Activated T-helper 9 cell treated with anti-CD3 and anti-CD28 coated beads, Interleukin-2, amount 50 U/mL, for 16 hours (primary cell): ENCODE data around the gene LHCGR.
"Not testable (repeated sequence)": the region's sequence is repeated elsewhere in the genome, so short reads cannot be mapped to it uniquely, and the experiment has no call there.

Experiments
- DNase-seq: peaks from one replicate; pipeline ENCODE4 v3.0.0-alpha.2; 2020; ENCODE audit warnings: low read depth

Gene LHCGR

DNA sequence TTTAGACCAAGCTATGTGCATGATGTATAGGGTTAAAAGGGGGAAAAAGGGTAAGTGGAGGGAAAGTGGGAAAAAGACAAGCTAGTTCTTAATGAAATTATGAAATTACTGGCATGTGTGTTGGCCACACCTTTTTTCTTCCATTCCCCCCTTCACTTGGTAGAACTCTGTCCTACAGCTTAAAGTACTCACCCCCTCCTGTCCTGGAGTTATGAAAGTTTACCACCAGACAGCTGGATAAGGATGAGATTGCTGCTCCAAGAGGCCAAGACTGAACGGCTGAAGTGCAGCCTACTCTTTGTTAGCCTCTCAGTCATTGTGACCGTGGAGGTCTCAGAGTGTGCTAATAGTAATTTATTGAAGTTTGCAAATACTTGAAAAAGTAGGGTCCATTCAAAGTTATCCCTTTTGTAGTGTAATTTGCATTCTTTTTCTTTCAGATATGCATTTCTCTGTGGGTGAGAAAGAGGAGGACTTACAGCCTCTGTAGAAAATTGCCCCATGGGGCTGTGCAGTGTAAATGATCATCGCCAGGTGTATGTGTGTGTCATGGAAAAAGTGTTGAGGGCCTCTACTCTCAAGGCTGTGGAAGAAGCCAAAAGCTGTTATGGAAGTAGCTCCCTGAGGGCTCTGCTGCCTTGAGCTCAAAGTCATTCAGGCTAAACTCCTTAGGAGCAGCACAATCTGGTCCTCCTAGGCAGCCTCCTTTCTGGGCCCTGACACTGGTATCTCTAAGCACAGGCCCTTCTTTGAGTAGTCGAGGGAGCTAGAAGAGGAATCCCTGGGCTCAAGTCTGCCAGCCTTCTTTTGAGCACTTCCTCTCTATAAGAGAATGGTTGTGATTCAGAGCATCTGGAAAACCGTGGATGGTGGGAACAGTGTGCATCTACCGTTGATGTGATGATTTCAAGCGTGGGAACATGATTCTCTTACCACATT is 46.2 kb downstream of the LHCGR start:
- DNase-seq, result no peak

DNA sequence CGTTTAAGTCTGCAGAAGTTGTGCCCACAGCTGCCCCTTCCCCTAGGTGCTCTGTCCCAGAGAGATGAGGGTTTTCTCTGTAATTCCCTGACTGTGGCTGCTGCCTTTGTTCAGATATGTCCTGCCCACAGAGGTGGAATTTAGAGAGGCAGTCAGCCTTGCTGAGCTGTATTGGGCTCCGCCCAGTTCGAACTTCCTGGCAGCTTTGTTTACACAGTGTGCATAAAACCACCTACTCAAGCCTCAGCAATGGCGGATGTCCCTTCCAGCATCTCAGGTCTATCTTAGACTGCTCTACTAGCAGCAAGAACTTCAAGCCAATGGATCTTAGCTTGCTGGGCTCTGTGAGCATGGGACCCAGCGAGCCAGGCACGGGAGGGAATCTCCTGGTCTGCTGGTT is 48.1 kb downstream of the LHCGR start:
- no peak for DNase-seq

DNA sequence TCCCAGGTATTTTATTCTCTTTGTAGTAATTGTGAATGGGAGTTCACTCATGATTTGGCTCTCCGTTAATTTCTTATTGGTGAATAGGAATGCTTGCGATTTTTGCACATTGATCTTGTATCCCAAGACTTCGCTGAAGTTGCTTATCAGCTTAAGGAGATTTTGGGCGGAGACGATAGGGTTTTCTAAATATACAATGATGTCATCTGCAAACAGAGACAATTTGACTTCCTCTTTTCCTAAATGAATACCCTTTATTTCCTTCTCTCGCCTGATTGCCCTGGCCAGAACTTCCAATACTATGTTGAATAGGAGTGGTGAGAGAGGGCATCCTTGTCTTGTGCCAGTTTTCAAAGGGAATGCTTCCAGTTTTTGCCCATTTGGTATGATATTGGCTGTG is 51.9 kb downstream of the LHCGR start:
- not testable (repeated sequence) for DNase-seq

DNA sequence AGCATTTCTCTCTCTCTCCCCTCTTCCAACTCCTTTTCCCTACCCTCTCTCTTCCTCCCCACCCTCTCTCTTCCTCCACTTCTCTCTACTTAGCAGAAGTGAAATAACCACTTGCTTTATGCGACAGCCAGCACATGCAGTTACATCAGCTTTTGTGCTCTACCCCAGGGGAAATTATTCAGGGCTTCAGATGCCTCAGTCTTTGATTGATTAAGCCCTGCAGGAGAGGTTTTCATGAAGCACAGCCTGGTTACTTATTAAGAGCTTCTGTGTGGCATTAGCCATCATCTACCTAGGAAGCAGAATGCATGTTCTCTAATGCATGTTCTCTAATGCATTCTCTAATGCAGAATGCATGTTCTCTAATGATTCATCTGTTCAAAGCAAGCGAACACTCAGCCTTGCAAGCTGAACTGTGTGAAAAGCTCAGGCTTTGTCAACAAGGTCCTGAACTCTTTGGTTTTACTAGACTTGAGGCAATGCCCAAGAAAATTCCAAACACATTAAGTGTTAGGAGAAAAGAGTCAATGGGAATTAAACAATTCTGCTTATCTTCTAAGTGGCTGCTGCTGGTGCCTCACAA is 56.1 kb downstream of the LHCGR start:
- no peak for DNase-seq

DNA sequence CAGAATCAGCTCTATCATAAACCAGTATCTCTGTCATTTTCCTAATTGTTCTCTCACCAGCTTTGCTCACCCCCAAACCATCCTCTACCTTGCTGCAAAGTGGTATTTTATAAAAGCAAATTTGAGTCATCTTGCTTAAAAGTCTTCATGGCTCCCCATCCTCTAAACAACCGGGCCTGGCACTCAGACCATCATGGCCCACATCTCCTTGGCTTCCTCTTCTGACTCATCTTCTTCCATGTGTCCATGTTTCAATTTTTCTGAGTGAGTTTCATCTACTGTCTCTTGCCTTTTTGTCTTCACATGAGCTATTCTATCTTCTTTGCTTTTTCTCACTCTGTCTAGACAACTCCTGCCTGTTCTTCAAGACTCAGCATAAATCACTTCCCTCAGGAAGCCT is 58.6 kb downstream of the LHCGR start:
- DNase-seq, result no peak

DNA sequence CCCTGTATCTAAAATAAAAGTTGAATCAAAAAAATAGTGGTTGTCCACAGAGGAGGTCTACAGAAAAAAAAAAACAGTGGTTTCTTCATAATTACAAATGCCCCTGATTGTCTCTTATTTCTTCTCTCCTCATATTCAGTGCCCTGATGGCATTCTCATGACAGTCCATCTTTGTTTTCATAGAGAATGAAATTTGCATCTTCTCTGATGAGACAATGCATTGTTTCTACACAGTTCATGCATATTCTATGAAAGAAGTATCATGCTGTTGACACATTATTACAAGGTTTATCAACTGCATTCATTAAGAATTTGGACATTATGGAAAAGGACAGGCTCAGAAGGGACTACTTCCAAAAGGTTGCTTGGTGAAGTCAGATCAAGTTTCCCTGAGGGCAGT is 59.5 kb downstream of the LHCGR start:
- DNase-seq, result no peak

DNA sequence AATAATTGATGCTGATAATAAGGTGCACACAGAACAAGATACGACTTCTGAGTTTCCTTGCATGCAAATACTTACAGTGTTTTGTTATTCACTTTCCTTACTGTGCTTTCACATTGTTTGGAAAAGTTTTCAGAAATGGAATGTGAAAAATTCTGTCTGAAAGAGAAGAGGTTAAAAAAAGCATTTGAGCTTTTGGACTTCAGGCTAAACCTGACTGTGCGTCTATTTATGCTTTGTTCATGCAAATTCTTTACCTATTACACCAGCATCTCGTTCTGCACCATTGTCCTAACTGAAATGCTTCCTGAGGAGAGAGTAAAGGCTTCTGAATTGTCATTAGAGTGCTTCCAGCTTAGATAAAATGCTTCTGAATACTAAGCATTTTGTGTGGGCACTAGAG is 61.4 kb downstream of the LHCGR start:
- DNase-seq, result no peak

DNA sequence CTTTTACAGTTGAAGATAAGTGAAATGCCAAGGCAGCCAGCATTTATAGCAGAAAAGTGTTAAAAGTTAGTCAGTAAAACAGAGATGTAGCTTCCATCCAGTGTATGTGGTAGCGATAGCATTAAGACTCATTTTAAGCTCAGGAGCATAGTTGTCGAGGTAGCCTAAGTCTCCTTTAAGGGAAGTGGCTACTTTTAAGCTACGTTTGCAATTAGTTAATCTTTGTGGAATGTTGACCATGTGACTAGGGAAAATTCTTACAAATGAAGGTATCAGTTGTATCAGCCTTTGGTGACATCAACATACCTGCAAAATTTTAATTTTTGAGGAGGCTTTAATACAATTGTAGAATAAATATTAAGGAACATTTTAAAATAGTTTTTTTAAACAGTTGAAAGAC is 61.9 kb downstream of the LHCGR start:
- DNase-seq, result no peak

DNA sequence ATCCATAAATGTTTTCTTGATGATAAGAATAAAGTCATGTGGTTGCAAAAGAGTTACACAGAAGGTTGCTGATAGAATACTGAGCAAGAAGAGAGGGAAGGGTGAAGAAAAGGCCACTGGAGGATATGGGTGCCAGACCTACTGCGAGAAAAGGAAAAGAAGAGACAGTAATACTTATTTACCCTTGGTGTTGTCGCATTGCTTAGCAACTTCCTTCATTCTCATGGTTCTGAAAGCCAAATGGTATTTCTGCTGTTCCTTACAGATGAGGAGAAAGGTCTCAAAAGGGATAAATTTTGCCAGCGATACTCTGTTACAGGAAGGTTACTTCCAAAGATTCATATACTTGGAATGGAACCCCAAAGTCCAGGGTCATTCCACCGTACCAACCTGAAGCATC is 62.5 kb downstream of the LHCGR start:
- no peak for DNase-seq

DNA sequence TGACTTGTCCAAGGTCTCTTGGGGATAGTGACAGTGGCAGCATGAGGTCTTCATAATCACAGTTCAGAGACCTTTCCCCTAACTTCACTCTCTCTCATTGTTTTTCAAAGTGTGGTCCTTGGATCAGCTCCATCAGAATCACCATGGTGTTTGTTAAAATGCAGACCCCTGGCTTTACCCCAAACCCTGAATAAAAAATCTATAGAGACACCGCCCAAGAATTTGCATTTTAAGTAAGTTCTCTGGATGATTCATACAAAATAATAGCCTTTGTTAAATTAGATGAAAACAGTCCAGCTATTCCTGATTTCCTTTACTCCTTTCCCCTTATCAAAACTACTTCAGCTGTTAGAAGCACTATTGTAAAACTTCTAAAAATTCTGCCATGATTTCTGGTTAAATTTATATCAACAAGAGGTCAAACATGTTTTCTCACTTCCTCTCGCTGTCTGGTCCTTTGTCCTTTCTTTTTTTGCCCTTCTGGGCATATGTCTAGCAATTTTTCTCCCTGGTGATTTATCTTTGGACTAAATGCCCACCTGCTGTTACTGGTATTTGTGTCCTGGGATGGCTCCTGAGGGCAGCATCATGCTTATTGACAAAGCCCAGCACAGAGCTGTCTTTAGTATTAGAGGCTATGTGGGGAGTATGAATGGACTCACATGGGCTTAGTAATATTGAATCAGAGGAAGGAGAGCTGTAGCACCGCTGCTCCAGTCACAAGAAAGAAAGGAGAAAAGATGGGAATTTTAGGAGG is 63.4 kb downstream of the LHCGR start:
- DNase-seq, result no peak

DNA sequence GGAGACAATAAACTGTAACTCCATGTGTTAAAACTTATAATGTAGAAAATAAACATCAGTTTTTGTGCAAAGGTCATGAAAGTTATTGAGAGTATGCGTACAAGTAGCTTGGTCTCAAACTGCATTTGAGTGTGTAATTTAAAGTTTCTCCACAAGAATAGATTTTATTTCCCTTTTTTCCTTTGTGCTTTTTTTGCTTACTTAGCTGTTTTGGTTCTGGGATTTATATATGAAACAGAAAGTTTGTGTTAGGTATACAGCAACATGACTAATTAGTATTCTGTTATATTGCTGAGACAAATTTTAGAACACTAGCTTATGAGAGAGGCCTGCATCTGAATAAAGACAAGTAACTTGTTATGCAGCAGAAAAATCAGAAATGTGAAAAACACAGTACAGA is 70.4 kb downstream of the LHCGR start:
- no peak for DNase-seq

DNA sequence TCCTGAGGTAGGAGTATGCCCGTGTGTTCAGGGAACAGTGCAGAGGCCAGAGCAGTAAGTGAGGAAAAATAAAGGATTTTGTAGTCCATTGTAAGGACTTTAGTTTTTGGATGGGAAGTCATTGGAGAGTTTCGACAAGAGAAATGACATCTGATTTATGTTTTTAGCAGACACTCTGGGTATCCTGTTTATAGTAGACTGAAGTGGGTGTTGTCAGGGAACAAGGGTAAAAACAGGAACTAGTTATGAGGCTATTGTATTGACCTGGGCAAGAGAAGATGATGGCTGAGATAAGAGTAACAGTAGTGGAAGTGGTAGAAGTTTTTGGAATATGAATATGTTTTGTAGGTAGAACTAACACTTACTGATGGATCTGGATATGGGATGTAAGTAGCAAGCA is 78.1 kb downstream of the LHCGR start:
- DNase-seq, result no peak

DNA sequence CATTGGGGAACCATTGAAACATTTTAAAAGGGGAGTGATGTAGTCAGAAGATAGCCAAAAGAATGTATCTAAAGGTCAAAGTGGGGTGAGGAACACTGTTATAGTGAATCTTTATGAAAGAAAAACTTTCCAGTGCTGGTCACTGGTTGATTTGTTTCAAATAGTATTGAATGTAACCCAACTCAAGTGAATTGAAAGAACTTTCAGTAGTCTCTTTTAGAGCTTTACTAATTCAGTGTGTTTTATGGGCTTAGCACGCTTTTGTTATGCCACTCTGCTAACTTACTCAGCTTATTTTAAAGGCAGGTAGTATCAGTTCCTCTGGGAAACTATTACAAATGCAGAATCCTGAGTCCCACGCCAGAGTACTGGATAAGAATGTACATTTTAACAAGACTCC is 80.6 kb downstream of the LHCGR start:
- no peak for DNase-seq

DNA sequence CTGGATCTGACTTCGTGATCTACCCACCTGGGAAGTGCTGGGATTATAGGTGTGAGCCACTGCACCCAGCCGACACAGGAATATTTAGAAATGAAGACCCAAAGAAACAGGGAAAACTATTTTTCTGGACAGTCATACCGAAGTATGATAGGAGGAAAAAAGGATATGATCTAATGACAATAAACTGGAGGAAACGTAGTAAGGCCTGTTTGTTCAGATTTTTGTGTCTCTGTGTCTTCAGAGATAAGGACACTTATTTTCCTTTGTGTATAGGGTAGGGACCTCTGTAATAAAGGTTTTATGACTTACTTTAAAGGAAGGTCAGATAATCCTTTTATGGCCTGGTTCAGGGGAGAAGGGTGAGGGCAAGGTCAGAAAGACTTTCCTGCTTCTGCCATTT is 81.9 kb downstream of the LHCGR start:
- DNase-seq, result no peak

DNA sequence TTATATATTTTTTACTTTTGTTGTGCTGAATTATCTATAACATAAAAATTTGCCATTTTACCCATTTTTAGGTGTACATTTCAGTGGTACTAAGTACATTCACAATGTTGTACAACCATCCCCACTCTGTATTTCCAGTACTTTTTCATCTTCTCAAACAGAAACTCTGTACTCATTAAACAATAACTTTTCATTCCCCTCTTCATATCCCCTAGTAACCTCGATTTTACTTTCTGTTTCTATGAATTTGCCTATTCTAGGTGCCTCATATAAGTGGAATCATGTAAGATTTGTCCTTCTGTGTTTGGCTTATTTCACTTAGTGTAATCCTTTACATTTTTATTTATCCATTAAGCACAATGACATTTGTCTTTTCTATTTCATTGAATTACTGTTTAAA is 86.5 kb downstream of the LHCGR start:
- no peak for DNase-seq

DNA sequence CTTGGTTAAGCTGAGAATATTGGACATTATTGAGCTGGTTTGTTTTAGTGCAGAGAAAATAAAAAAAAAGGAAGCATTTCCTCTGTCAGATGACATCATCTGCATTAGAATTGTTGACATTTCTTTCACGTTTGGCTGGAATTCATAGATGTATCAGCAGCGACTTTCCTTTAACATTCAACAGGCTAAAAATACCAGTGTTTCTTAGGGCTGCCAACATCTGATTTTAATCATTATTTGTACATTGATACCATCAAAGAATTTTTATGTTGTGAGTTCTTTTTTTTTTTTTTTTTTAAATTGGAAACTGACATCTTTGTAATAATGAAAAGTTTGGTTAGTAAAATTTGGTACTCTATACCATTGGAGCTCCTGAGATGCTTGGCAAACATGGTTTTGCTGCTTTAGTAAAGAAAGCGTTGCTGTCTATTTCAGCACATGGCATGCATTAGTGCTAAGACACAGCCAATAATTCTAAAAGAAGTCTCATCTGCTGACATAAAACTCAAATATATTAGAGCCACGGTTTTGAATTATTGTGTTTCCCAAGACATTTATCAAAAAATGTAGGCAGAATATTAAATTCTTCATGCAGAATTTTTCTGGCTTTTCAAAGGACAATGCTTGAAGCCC is 104.2 kb downstream of the LHCGR start:
- DNase-seq, result no peak

DNA sequence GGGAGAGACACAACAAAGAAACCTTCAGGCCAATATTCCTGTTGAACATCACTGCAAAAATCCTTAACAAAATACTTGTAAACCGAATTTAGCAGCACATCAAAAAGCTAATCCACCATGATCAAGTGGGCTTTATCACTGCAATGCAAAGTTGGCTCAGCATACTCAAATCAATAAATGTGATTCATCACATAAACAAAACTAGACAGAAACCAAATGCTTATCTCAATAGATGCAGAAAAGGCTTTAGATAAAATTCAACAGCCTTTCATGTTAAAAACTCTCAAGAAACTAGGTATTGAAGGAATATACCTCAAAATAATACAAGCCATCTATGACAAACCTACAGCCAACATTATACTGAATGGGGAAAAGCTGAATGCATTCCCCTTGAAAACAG is 117.3 kb downstream of the LHCGR start:
- no peak for DNase-seq
